Measurements from ENCODE around the gene SYNRG. TPM values are rescaled to one million over a fixed set of nuclear protein-coding genes. Genes with fewer than 3 reads are reported as not detected.
A peak's percentile ranks its signal among the peaks of the same experiment; 100 is the strongest.

The SYNRG gene
- total and polyA plus RNA-seq, 9 donors, result 10.9 to 40.0 (median 31.1) TPM

DNA sequence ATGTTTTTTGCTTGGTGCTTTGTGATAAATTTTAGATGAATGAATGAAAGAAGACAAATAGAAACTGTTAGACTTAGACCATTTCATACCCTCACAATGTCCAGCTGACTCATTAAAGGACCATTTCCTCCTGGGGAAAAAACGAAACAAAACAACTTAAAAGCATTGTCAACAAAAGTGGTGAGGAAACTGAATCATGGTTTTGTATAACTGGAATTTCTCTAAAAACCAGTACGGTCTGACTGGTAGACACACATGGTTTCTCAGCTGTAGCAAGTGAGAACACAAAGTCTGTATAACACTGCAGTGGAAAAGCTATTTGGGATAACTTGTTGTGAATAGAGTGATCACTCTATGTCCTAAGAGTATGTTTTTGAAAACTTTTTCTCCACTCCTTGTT lies 39.3 kb upstream of the SYNRG start:
- 15 to 37% (median 23%) methylated on average over 2 of the region's 2 CpGs for WGBS, 3 donors
- Histone ChIP-seq H3K4me3 (no peak overlapping the region), H3K9me3 (no peaks in the 10 kb centered on the region), H3K36me3 (no peaks in the 10 kb centered on the region), H3K27ac (no peak overlapping the region), H3K4me1 (ENCODE audit: insufficient read depth) (no peaks in the 10 kb centered on the region), H3K27me3 (no peaks in the 10 kb centered on the region)
- intact Hi-C loops (cut with DNase I), result no loop called here
- TF ChIP-seq POLR2A (IDR thresholded peaks at IDR 0.05), result no peak
- TF ChIP-seq CTCF (IDR thresholded peaks at IDR 0.05), result no peak
- no peak for TF ChIP-seq EP300 (IDR thresholded peaks at IDR 0.05)
- no peak for DNase-seq

DNA sequence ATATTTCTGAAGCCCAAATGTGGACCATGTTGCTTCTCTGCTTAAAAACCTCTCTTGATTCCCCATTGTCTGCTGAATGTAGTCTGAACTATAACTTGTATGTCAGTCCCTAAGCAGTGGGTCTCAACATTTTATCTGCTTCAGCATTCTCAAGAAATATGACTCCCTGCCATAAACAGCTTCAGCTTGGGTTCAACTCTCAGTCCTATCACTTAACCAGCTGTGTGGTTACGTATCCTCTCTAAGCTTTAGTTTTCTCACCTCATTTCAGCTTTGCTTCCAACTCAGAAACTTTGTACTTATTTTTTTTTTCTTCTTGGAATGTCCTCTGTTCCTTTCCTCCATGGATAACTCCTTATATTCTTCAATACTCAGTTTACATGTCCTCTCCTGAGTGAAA lies 38.6 kb upstream of the SYNRG start:
- intact Hi-C loops (cut with DNase I), result no loop called here
- no peaks in the 10 kb centered on the region for H3K36me3 ChIP-seq
- H3K27me3 ChIP-seq, result no peaks in the 10 kb centered on the region
- H3K9me3 ChIP-seq, result no peaks in the 10 kb centered on the region
- no peaks in the 10 kb centered on the region for H3K4me1 ChIP-seq (ENCODE audit: insufficient read depth)
- TF ChIP-seq POLR2A (IDR thresholded peaks at IDR 0.05), result no peak
- TF ChIP-seq CTCF (IDR thresholded peaks at IDR 0.05), result no peak
- TF ChIP-seq EP300 (IDR thresholded peaks at IDR 0.05), result no peak
- 42 to 54% (median 47%) methylated on average over 1 of the region's 1 CpG for WGBS, 3 donors
- no peak overlapping the region for H3K4me3 ChIP-seq
- no peak for DNase-seq
- no peak overlapping the region for H3K27ac ChIP-seq

- 1 to 3% (median 2%) methylated on average over 3 of the region's 3 CpGs for WGBS, 3 donors
- intact Hi-C loops (cut with DNase I), result no loop called here
Observed at GRCh38 chr17:37643869-37644268, 34.7 kb upstream of the SYNRG start.

DNA sequence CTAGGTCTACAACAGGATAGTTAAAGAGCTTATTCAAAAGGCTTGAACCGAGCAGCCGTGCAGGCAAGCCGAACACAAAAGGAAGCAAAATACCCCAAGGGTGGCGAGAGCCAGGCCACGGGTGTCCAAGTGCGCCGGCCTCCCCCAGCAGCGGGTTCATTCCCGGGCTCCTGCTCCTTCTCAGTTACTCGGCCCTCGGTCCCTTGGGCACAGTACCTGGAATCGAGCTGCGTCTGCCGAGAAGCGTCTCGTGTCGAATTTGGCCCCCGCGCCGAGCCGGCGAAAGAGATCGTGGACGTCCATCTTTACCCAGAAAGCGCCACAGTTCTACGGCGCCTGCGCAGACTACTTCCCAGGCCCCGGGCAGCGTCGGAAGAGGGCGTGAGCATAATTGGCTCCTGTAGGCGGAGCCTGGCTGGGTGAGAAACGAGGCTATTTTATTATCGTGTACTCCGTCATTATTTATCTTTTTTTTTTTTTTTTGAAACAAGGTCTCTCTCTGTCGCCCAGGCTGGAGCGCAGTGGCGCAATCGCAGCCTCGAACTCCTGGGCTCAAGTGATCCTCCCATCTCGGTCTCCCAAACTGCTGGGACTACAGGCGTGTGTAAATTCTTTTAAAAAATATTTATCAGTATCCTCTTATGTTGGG lies 34.0 kb upstream of the SYNRG start, which contains the start of gene DDX52:
TSS of gene DDX52 (minus strand) at position 329 of the 649 bp plus-strand sequence. CDS start at position 303, 26 bp downstream.
- intact Hi-C loops (cut with DNase I), result no loop called here
- no peaks in the 10 kb centered on the region for H3K36me3 ChIP-seq
- no peaks in the 10 kb centered on the region for H3K4me1 ChIP-seq (ENCODE audit: insufficient read depth)
- peak within 1 kb of the TSS; percentile 47 to 82 for H3K27ac ChIP-seq
- TF ChIP-seq CTCF (IDR thresholded peaks at IDR 0.05) (peak in 1 of 3 donors; percentile 17), POLR2A (IDR thresholded peaks at IDR 0.05) (peak; percentile 41), EP300 (IDR thresholded peaks at IDR 0.05) (no peak)
- no peaks in the 10 kb centered on the region for H3K27me3 ChIP-seq
- DNase-seq, result peak; percentile 88 to 94 (median 91)
- peak within 1 kb of the TSS; percentile 81 for H3K4me3 ChIP-seq
- 0 to 1% (median 1%) methylated on average over 43 of the region's 43 CpGs for WGBS, 3 donors
- H3K9me3 ChIP-seq, result no peaks in the 10 kb centered on the region

More at GRCh38 chr17:37643869-37644268, 34.7 kb upstream of the SYNRG start:
- no peak for TF ChIP-seq CTCF (IDR thresholded peaks at IDR 0.05)
- no peak for DNase-seq
- Histone ChIP-seq H3K4me1 (ENCODE audit: insufficient read depth) (no peaks in the 10 kb centered on the region), H3K27me3 (no peaks in the 10 kb centered on the region), H3K36me3 (no peaks in the 10 kb centered on the region), H3K4me3 (peak overlapping the region; percentile 81), H3K27ac (peak overlapping the region in 1 of 2 donors; percentile 82), H3K9me3 (no peaks in the 10 kb centered on the region)
